WTC11 (cell line): ENCODE results near the gene GAS6. TPM values are rescaled to one million over a fixed set of nuclear protein-coding genes. Genes with fewer than 3 reads are reported as not detected.

Experiments used
- ATAC-seq: fragments of 200-7000 bp; cut with Tn5 transposase; 2 replicates; pipeline ENCODE4 v1.10.0; 2021; ENCODE audit warnings: mild to moderate bottlenecking, moderate library complexity
- CTCF ChIA-PET: fragments of 300-600 bp; sonication (Branson Sonifier 250); formaldehyde crosslinking; loops from one replicate; lab custom pipeline; 2021; ENCODE audit warnings: antibody characterized with exemption; lab: Charles Lee
- POLR2A ChIA-PET: fragments of 350-600 bp; sonication (Branson Sonifier 250); formaldehyde crosslinking; loops from one replicate; lab custom pipeline; 2021; ENCODE audit warnings: antibody characterized with exemption; lab: Charles Lee
- DNase-seq: peaks from one replicate; pipeline ENCODE4 v3.0.0; 2021; ENCODE audit warnings: low spot score
- H3K27ac Mint-ChIP-seq: 2 replicates; pipeline ENCODE4 v1.8.0; 2021; ENCODE audit warnings: mixed read lengths
- H3K27me3 Mint-ChIP-seq: 2 replicates; pipeline ENCODE4 v1.8.0; 2021; ENCODE audit warnings: low read depth, mild to moderate bottlenecking, moderate library complexity, mixed read lengths
- H3K36me3 Mint-ChIP-seq: 2 replicates; pipeline ENCODE4 v1.8.0; 2021; ENCODE audit warnings: mixed read lengths
- H3K4me1 Mint-ChIP-seq: 2 replicates; pipeline ENCODE4 v1.8.0; 2022; ENCODE audit warnings: mixed read lengths
- H3K4me3 Mint-ChIP-seq: 2 replicates; pipeline ENCODE4 v1.8.0; 2021; ENCODE audit warnings: mild to moderate bottlenecking, moderate library complexity, mixed read lengths
- H3K9me3 Mint-ChIP-seq: 2 replicates; pipeline ENCODE4 v1.8.0; 2021; ENCODE audit warnings: mixed read lengths
- AFF4 ChIP-seq: sonication (generic); formaldehyde crosslinking; IDR thresholded peaks from 2 replicates; pipeline ENCODE4 v1.8.1; 2023; ENCODE audit warnings: mild to moderate bottlenecking, missing genetic modification reagents, borderline replicate concordance
- CDX4 ChIP-seq: fragments of 250-450 bp; sonication (Bioruptor Pico); IDR thresholded peaks from 2 replicates; pipeline ENCODE4 v1.9.0; 2021; ENCODE audit warnings: moderate library complexity, mild to moderate bottlenecking, inconsistent platforms, borderline replicate concordance
- CTCF ChIP-seq: fragments of 200-600 bp; IDR thresholded peaks from 2 replicates; pipeline ENCODE4 v1.8.0; 2022; ENCODE audit warnings: antibody characterized with exemption
- HMGA2 ChIP-seq: fragments of 250-450 bp; sonication (Bioruptor Pico); IDR thresholded peaks from 2 replicates; pipeline ENCODE4 v1.4.0; 2021; ENCODE audit warnings: mild to moderate bottlenecking, moderate library complexity
- IRF2 ChIP-seq: sonication (generic); formaldehyde crosslinking; IDR thresholded peaks from 2 replicates; pipeline ENCODE4 v1.8.0; 2022; ENCODE audit warnings: low read depth, missing genetic modification reagents, borderline replicate concordance
- JAZF1 ChIP-seq: fragments of 250-450 bp; sonication (Bioruptor Pico); IDR thresholded peaks from 2 replicates; pipeline ENCODE4 v1.9.0; 2021; ENCODE audit warnings: moderate library complexity, mild to moderate bottlenecking, inconsistent platforms
- JUN ChIP-seq: sonication (generic); formaldehyde crosslinking; IDR thresholded peaks from 2 replicates; pipeline ENCODE4 v1.8.0; 2023; ENCODE audit warnings: mild to moderate bottlenecking, missing genetic modification reagents
- NFE2L1 ChIP-seq: sonication (generic); formaldehyde crosslinking; IDR thresholded peaks from 2 replicates; pipeline ENCODE4 v1.8.1; 2023; ENCODE audit warnings: missing genetic modification reagents
- NR1H2 ChIP-seq: sonication (generic); formaldehyde crosslinking; IDR thresholded peaks from 2 replicates; pipeline ENCODE4 v1.9.0; 2021; ENCODE audit warnings: mild to moderate bottlenecking, moderate library complexity, missing genetic modification reagents
- RELA ChIP-seq: sonication (generic); formaldehyde crosslinking; IDR thresholded peaks from 2 replicates; pipeline ENCODE4 v1.8.1; 2022; ENCODE audit warnings: missing genetic modification reagents, mild to moderate bottlenecking, borderline replicate concordance
- SMAD4 ChIP-seq: sonication (generic); formaldehyde crosslinking; IDR thresholded peaks from 2 replicates; pipeline ENCODE4 v1.8.0; 2022; ENCODE audit warnings: mild to moderate bottlenecking, missing genetic modification reagents
- SP1 ChIP-seq: sonication (generic); formaldehyde crosslinking; conservative IDR thresholded peaks from 2 replicates; pipeline ENCODE4 v1.8.1; 2022; ENCODE audit warnings: missing genetic modification reagents
- STAT6 ChIP-seq: sonication (generic); formaldehyde crosslinking; conservative IDR thresholded peaks from 2 replicates; pipeline ENCODE4 v1.8.1; 2023; ENCODE audit warnings: mild to moderate bottlenecking, low read depth, missing genetic modification reagents, moderate library complexity
- TEAD1 ChIP-seq: sonication (generic); formaldehyde crosslinking; IDR thresholded peaks from 2 replicates; pipeline ENCODE4 v1.8.0; 2022; ENCODE audit warnings: mild to moderate bottlenecking, missing genetic modification reagents
- ZNF281 ChIP-seq: sonication (generic); formaldehyde crosslinking; IDR thresholded peaks from 2 replicates; pipeline ENCODE4 v1.8.0; 2023; ENCODE audit warnings: mild to moderate bottlenecking, missing genetic modification reagents
- ZNF396 ChIP-seq: fragments of 250-450 bp; sonication (Bioruptor Pico); IDR thresholded peaks from 2 replicates; pipeline ENCODE4 v1.8.0; 2021; ENCODE audit warnings: mild to moderate bottlenecking, moderate library complexity, borderline replicate concordance
- total RNA-seq: library from RNA; stranded (reverse); gene quantifications from 3 replicates; pipeline ENCODE4 v1.2.3, GENCODE V29; 2021

GAS6 gene
- total RNA-seq, 1 experiment from 2014 or later = 29.4 TPM

- peak; percentile 79; the same call in 1 of the 2 replicates for TF ChIP-seq ZNF281
- TF ChIP-seq TEAD1 = no peak
Measured at GRCh38 chr13:113860051-113860664, 3.7 kb downstream of the GAS6 start (continued).

- Mint-ChIP-seq H3K4me3 (peak overlapping the region; percentile 44), H3K4me1 (peaks cover 63% of the 10 kb centered on the region), H3K27ac (peak overlapping the region; percentile 99), H3K27me3 (peaks cover 14% of the 10 kb centered on the region), H3K9me3 (peaks cover 13% of the 10 kb centered on the region), H3K36me3 (peaks cover 13% of the 10 kb centered on the region)
- ATAC-seq = no peak
- TF ChIP-seq SP1 (CRISPR knock-in tag) (no peak), CDX4 (CRISPR knock-in tag) (no peak)
- CTCF ChIA-PET = no interaction called here
- POLR2A ChIA-PET = no interaction called here
- DNase-seq = peak; percentile 8
Measured at GRCh38 chr13:113859311-113860050, 4.4 kb downstream of the GAS6 start.

GRCh38 chr13:113857531-113858195 lies 6.2 kb downstream of the GAS6 start:
- peaks cover 13% of the 10 kb centered on the region for H3K9me3 Mint-ChIP-seq
- peaks cover 71% of the 10 kb centered on the region for H3K4me1 Mint-ChIP-seq
- POLR2A ChIA-PET = no interaction called here
- ATAC-seq = no peak
- peak overlapping the region; percentile 99 for H3K27ac Mint-ChIP-seq
- peaks cover 13% of the 10 kb centered on the region for H3K36me3 Mint-ChIP-seq
- CTCF ChIA-PET = no interaction called here
- peaks cover 6% of the 10 kb centered on the region for H3K27me3 Mint-ChIP-seq
- DNase-seq = no peak
- no peak overlapping the region for H3K4me3 Mint-ChIP-seq
- TF ChIP-seq JUN (CRISPR knock-in tag) (no peak), RELA (CRISPR knock-in tag) (no peak), CTCF (no peak), STAT6 (no peak), ZNF281 (no peak), NR1H2 (no peak), ZNF396 (CRISPR knock-in tag) (no peak), HMGA2 (CRISPR knock-in tag) (no peak), SMAD4 (CRISPR knock-in tag) (no peak), JAZF1 (CRISPR knock-in tag) (no peak), NFE2L1 (no peak), AFF4 (no peak), IRF2 (CRISPR knock-in tag) (no peak)
